Peyer's patch (tissue), 4 donors: ENCODE measurements around the gene PKP2.

Experiments used
- POLR2A ChIP-seq, 2 donors: fragments of 450-650 bp; IDR thresholded peaks; one replicate each; pipeline ENCODE4 v1.5.1; 2017; ENCODE audit warnings: antibody characterized with exemption in 2 of 2, mild to moderate bottlenecking in 2 of 2, moderate library complexity in 2 of 2
- TF ChIP-seq, protein P1 (sequence below), 6 experiments: fragments of 450-650 bp in 4 of 6; fragments of 200-600 bp in 2 of 6; sonication (generic) in 1 of 6; IDR thresholded peaks; one replicate each; pipeline ENCODE4 v1.5.1; 2017 to 2019; ENCODE audit warnings: antibody characterized with exemption in 6 of 6, mild to moderate bottlenecking in 3 of 6, moderate library complexity in 1 of 6

DNA sequence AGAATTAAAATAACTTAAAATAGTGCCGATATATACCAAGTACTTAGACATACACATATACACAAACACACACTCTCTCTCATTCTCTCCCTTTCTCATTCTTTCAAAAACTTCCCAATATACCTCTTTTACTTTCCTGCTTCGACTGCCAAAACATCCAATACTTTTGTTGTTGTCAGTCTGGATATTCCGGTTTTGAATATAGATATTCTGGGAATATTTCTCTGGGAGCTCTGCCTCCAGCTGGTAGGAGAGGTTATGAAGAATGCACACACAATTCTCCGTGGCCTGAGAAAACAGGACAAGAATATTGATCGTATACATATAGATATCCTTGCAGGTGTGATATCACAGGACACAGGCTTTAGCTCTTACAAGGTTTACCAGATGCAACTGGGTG lies 74.2 kb downstream of the PKP2 start:
- TF ChIP-seq, protein P1, sequence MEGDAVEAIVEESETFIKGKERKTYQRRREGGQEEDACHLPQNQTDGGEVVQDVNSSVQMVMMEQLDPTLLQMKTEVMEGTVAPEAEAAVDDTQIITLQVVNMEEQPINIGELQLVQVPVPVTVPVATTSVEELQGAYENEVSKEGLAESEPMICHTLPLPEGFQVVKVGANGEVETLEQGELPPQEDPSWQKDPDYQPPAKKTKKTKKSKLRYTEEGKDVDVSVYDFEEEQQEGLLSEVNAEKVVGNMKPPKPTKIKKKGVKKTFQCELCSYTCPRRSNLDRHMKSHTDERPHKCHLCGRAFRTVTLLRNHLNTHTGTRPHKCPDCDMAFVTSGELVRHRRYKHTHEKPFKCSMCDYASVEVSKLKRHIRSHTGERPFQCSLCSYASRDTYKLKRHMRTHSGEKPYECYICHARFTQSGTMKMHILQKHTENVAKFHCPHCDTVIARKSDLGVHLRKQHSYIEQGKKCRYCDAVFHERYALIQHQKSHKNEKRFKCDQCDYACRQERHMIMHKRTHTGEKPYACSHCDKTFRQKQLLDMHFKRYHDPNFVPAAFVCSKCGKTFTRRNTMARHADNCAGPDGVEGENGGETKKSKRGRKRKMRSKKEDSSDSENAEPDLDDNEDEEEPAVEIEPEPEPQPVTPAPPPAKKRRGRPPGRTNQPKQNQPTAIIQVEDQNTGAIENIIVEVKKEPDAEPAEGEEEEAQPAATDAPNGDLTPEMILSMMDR (IDR thresholded peaks at IDR 0.05): no peak
- TF ChIP-seq POLR2A (IDR thresholded peaks at IDR 0.05): no peak
